Measurements from ENCODE around the gene NGDN. TPM values are rescaled to one million over a fixed set of nuclear protein-coding genes. Genes with fewer than 3 reads are reported as not detected.

The NGDN gene
- total RNA-seq, 1 experiment from 2014 or later = 24.7 TPM

- Histone ChIP-seq H3K4me1 (ENCODE audit: control insufficient read depth, insufficient read depth, low read length) (no peaks in the 10 kb centered on the region), H3K9me3 (ENCODE audit: control insufficient read depth, insufficient read depth, low read depth, low read length) (no peaks in the 10 kb centered on the region), H3K27me3 (ENCODE audit: control insufficient read depth, insufficient read depth, low read length) (no peaks in the 10 kb centered on the region), H3K4me3 (ENCODE audit: low read depth in 2 of 2, low read length in 2 of 2) (no peak overlapping the region), H3K36me3 (ENCODE audit: control insufficient read depth, insufficient read depth, low read length) (no peaks in the 10 kb centered on the region), H3K27ac (ENCODE audit: low read length) (no peak overlapping the region)
- DNase-seq (ENCODE audit: low read depth, low spot score) (no peak), ATAC-seq (no peak)
- in situ Hi-C loops (cut with HindIII; ENCODE audit: low pct_unique_long_range_greater_than_20kb, low sequenced_read_pairs) = no loop called here
- BruUV-seq (replicated peaks) = no TSS peak
- intact Hi-C loops (cut with micrococcal nuclease; ENCODE audit: unreplicated experiment) = loop anchor here (10.0 kb wide), 1 partner anchor 119 kb away; the partner anchor contains the start of gene PABPN1
- ChIA-PET CTCF (no interaction called here), POLR2A (no interaction called here)
- TF ChIP-seq TCF7L2 (IDR thresholded peaks at IDR 0.05; ENCODE audit: low read depth, low read length) = no peak
- TF ChIP-seq, protein P1, sequence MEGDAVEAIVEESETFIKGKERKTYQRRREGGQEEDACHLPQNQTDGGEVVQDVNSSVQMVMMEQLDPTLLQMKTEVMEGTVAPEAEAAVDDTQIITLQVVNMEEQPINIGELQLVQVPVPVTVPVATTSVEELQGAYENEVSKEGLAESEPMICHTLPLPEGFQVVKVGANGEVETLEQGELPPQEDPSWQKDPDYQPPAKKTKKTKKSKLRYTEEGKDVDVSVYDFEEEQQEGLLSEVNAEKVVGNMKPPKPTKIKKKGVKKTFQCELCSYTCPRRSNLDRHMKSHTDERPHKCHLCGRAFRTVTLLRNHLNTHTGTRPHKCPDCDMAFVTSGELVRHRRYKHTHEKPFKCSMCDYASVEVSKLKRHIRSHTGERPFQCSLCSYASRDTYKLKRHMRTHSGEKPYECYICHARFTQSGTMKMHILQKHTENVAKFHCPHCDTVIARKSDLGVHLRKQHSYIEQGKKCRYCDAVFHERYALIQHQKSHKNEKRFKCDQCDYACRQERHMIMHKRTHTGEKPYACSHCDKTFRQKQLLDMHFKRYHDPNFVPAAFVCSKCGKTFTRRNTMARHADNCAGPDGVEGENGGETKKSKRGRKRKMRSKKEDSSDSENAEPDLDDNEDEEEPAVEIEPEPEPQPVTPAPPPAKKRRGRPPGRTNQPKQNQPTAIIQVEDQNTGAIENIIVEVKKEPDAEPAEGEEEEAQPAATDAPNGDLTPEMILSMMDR (IDR thresholded peaks at IDR 0.05) = no peak
- TF ChIP-seq SIN3A (IDR thresholded peaks at IDR 0.05; ENCODE audit: borderline replicate concordance, insufficient read depth, low read depth, low read length) = no peak
- TF ChIP-seq REST (IDR thresholded peaks at IDR 0.05; ENCODE audit: insufficient read depth in 1 of 2, low read depth in 2 of 2, low read length in 1 of 2) = no peak
- no peak for TF ChIP-seq POLR2AphosphoS5 (IDR thresholded peaks at IDR 0.05; ENCODE audit: low read depth, low read length)
Measured at GRCh38 chr14:23443411-23443812, 26.1 kb upstream of the NGDN start.

DNA sequence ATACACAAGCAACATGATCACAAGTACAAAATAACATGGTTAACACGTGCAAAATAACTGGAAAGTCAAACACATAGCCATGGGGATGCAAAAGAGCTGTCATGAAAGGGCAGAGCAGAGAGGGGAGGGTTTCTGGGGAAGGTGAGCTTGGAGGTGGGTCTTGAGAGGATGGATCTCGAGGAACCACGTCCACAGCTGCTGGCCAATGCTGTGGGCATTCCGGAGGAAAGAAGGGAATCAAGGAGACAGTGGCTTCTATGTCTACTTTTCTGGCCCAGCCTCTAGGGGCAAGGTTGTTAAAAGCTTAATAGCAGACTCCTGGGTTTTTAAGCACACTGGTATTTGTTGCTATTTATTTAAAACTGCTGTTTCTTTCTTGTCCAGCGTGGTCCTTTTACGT lies 25.6 kb upstream of the NGDN start:
- no peaks in the 10 kb centered on the region for H3K4me1 ChIP-seq (ENCODE audit: control insufficient read depth, insufficient read depth, low read length)
- CTCF ChIA-PET = interaction anchor here (0.8 kb wide), 1 partner anchor 35 kb away, joined by 3 read pairs; no protein-coding TSS in a partner anchor
- DNase-seq (ENCODE audit: low read depth, low spot score) = no peak
- H3K27ac ChIP-seq (ENCODE audit: low read length) = no peak overlapping the region
- no peak overlapping the region for H3K4me3 ChIP-seq (ENCODE audit: low read depth in 2 of 2, low read length in 2 of 2)
- TF ChIP-seq, protein P1 (IDR thresholded peaks at IDR 0.05) = no peak
- TF ChIP-seq POLR2AphosphoS5 (IDR thresholded peaks at IDR 0.05; ENCODE audit: low read depth, low read length) = no peak
- no peak for TF ChIP-seq TCF7L2 (IDR thresholded peaks at IDR 0.05; ENCODE audit: low read depth, low read length)
- in situ Hi-C loops (cut with HindIII; ENCODE audit: low pct_unique_long_range_greater_than_20kb, low sequenced_read_pairs) = no loop called here
- no peaks in the 10 kb centered on the region for H3K9me3 ChIP-seq (ENCODE audit: control insufficient read depth, insufficient read depth, low read depth, low read length)
- POLR2A ChIA-PET = interaction anchor here (0.6 kb wide), 1 partner anchor 36 kb away, joined by 5 read pairs; no protein-coding TSS in a partner anchor
- ATAC-seq = no peak
- intact Hi-C loops (cut with micrococcal nuclease; ENCODE audit: unreplicated experiment) = loop anchor here (10.0 kb wide), 1 partner anchor 119 kb away; the partner anchor contains the start of gene PABPN1
- no TSS peak for BruUV-seq (replicated peaks)
- no peaks in the 10 kb centered on the region for H3K36me3 ChIP-seq (ENCODE audit: control insufficient read depth, insufficient read depth, low read length)
- no peaks in the 10 kb centered on the region; the same call in 1 of the 2 replicates for H3K27me3 ChIP-seq (ENCODE audit: control insufficient read depth, insufficient read depth, low read length)

Data from Panc1 (cell line).